HL-60 (cell line): Measurements from ENCODE around the gene AKIRIN1.

Experiments used
- DNase-seq, 2 experiments: peaks; one replicate each; pipeline ENCODE4 v3.0.0-alpha.2; 2010 to 2020; ENCODE audit warnings: low read depth in 1 of 2, low spot score in 1 of 2
- H3K27ac ChIP-seq: fragments of 250-450 bp; sonication (Bioruptor Pico); replicated peaks from 2 replicates; pipeline ENCODE4 v1.5.1; 2020; ENCODE audit warnings: mild to moderate bottlenecking, moderate library complexity
- H3K27me3 ChIP-seq: fragments of 250-450 bp; sonication (Bioruptor Pico); 2 replicates; pipeline ENCODE4 v1.5.1; 2021; ENCODE audit warnings: mild to moderate bottlenecking, moderate library complexity; ENCODE audit not compliant: insufficient read depth, poor library complexity, severe bottlenecking
- H3K4me3 ChIP-seq: replicated peaks from 2 replicates; pipeline ENCODE4 v1.5.1; 2011; ENCODE audit warnings: mild to moderate bottlenecking, control low read depth, low read length; ENCODE audit not compliant: insufficient read depth
- GABPA ChIP-seq: IDR thresholded peaks from 2 replicates; pipeline ENCODE4 v1.6.1; 2012; ENCODE audit warnings: low read depth
- POLR2AphosphoS5 ChIP-seq: IDR thresholded peaks from 2 replicates; pipeline ENCODE4 v1.6.1; 2012; ENCODE audit warnings: low read depth
- SPI1 ChIP-seq: IDR thresholded peaks from 2 replicates; pipeline ENCODE4 v1.6.1; 2012; ENCODE audit warnings: low read depth, mild to moderate bottlenecking, borderline replicate concordance
- TF ChIP-seq, protein P1 (sequence below): IDR thresholded peaks from one replicate; pipeline ENCODE4 v1.5.1; 2011; ENCODE audit warnings: low read length, control low read depth, inconsistent platforms; ENCODE audit not compliant: insufficient read depth
- TF ChIP-seq, protein P2 (sequence below): IDR thresholded peaks from 2 replicates; pipeline ENCODE4 v1.6.1; 2012; ENCODE audit warnings: low read depth; ENCODE audit not compliant: insufficient replicate concordance

The AKIRIN1 gene

DNA sequence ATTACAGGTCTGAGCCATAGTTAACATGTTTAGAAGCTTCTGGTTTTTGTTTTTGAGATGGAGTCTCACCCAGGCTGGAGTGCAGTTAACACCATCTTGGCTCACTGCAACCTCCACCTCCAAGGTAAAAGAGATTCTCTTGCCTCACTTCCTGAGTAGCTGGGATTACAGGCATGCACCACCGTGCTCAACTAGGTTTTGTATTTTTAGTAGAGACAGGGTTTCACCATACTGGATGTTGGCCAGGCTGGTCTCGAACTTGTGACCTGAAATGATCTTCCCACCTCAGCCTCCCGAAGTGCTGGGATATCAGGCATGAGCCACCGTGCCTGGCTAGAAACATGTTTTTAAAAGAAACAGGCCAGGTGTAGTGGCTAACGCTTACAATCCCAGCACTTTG is 45.6 kb downstream of the AKIRIN1 start:
- Histone ChIP-seq H3K27ac (no peak overlapping the region), H3K27me3 (no peaks in the 10 kb centered on the region), H3K4me3 (no peak overlapping the region)
- TF ChIP-seq SPI1 (no peak), GABPA (no peak), POLR2AphosphoS5 (no peak)
- TF ChIP-seq, protein P1, sequence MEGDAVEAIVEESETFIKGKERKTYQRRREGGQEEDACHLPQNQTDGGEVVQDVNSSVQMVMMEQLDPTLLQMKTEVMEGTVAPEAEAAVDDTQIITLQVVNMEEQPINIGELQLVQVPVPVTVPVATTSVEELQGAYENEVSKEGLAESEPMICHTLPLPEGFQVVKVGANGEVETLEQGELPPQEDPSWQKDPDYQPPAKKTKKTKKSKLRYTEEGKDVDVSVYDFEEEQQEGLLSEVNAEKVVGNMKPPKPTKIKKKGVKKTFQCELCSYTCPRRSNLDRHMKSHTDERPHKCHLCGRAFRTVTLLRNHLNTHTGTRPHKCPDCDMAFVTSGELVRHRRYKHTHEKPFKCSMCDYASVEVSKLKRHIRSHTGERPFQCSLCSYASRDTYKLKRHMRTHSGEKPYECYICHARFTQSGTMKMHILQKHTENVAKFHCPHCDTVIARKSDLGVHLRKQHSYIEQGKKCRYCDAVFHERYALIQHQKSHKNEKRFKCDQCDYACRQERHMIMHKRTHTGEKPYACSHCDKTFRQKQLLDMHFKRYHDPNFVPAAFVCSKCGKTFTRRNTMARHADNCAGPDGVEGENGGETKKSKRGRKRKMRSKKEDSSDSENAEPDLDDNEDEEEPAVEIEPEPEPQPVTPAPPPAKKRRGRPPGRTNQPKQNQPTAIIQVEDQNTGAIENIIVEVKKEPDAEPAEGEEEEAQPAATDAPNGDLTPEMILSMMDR = no peak
- TF ChIP-seq, protein P2, sequence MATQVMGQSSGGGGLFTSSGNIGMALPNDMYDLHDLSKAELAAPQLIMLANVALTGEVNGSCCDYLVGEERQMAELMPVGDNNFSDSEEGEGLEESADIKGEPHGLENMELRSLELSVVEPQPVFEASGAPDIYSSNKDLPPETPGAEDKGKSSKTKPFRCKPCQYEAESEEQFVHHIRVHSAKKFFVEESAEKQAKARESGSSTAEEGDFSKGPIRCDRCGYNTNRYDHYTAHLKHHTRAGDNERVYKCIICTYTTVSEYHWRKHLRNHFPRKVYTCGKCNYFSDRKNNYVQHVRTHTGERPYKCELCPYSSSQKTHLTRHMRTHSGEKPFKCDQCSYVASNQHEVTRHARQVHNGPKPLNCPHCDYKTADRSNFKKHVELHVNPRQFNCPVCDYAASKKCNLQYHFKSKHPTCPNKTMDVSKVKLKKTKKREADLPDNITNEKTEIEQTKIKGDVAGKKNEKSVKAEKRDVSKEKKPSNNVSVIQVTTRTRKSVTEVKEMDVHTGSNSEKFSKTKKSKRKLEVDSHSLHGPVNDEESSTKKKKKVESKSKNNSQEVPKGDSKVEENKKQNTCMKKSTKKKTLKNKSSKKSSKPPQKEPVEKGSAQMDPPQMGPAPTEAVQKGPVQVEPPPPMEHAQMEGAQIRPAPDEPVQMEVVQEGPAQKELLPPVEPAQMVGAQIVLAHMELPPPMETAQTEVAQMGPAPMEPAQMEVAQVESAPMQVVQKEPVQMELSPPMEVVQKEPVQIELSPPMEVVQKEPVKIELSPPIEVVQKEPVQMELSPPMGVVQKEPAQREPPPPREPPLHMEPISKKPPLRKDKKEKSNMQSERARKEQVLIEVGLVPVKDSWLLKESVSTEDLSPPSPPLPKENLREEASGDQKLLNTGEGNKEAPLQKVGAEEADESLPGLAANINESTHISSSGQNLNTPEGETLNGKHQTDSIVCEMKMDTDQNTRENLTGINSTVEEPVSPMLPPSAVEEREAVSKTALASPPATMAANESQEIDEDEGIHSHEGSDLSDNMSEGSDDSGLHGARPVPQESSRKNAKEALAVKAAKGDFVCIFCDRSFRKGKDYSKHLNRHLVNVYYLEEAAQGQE = no peak
- DNase-seq = no peak

GRCh38 chr1:39043513-39043912 is 52.4 kb downstream of the AKIRIN1 start:
- DNase-seq = peak; percentile 57 to 59
- no peaks in the 10 kb centered on the region for H3K27me3 ChIP-seq
- H3K27ac ChIP-seq = 0 out of 2 replicates have a peak overlapping the region, but pooled peaks have one; percentile 8
- TF ChIP-seq, protein P1 = no peak
- TF ChIP-seq POLR2AphosphoS5 (peak; percentile 54; the same call in 1 of the 2 replicates), SPI1 (peak; percentile 63), GABPA (no peak)
- TF ChIP-seq, protein P2 = no peak
- H3K4me3 ChIP-seq = no peak overlapping the region

GRCh38 chr1:39044762-39045161 is 53.7 kb downstream of the AKIRIN1 start:
- Histone ChIP-seq H3K27me3 (no peaks in the 10 kb centered on the region), H3K4me3 (no peak overlapping the region), H3K27ac (no peak overlapping the region)
- peak in 1 of 2 experiments; percentile 21 for DNase-seq
- TF ChIP-seq SPI1 (peak; percentile 67), POLR2AphosphoS5 (no peak)
- TF ChIP-seq, protein P2 = no peak
